Fibroblast of lung (primary cell): Measurements from ENCODE around the gene ZNF511. TPM values are rescaled to one million over a fixed set of nuclear protein-coding genes. Genes with fewer than 3 reads are reported as not detected.

ENCODE experiments used
- DNase-seq, 2 donors: peaks; one replicate each; pipeline versions ENCODE4 v3.0.0 to v3.0.0-alpha.2; 2010; ENCODE audit warnings: low read depth in 2 of 2
- H2AFZ ChIP-seq: 2 replicates; pipeline ENCODE4 v1.5.1; 2012; ENCODE audit warnings: low read length, control low read depth, inconsistent platforms
- H3K27ac ChIP-seq: 2 replicates; pipeline ENCODE4 v1.5.1; 2011; ENCODE audit warnings: low read length, control low read depth; ENCODE audit not compliant: insufficient read depth
- H3K27me3 ChIP-seq: 2 replicates; pipeline ENCODE4 v1.5.1; 2011; ENCODE audit warnings: mild to moderate bottlenecking, low read length; ENCODE audit not compliant: control insufficient read depth, insufficient read depth
- H3K36me3 ChIP-seq: 2 replicates; pipeline ENCODE4 v1.5.1; 2011; ENCODE audit warnings: low read length; ENCODE audit not compliant: control insufficient read depth, insufficient read depth
- H3K4me1 ChIP-seq: 2 replicates; pipeline ENCODE4 v1.5.1; 2011; ENCODE audit warnings: low read length; ENCODE audit not compliant: control insufficient read depth, insufficient read depth; ENCODE audit errors: extremely low read depth
- H3K4me2 ChIP-seq: 2 replicates; pipeline ENCODE4 v1.5.1; 2011; ENCODE audit warnings: low read length, control low read depth; ENCODE audit not compliant: insufficient read depth; ENCODE audit errors: extremely low read depth
- H3K4me3 ChIP-seq, 4 experiments: fragments of 200-600 bp in 1 of 4; sonication (generic) in 1 of 4; replicated peaks in 1 of 4; 2 replicates each; pipeline ENCODE4 v1.5.1; 2011 to 2016; ENCODE audit warnings: low read length in 4 of 4, low read depth in 3 of 4, mild to moderate bottlenecking in 3 of 4, control low read depth in 2 of 4, inconsistent platforms in 1 of 4, mixed read lengths in 1 of 4; ENCODE audit not compliant: insufficient read depth in 1 of 4; ENCODE audit errors: control extremely low read depth in 1 of 4
- H3K79me2 ChIP-seq: 2 replicates; pipeline ENCODE4 v1.5.1; 2012; ENCODE audit warnings: mild to moderate bottlenecking, low read length, inconsistent platforms; ENCODE audit not compliant: control insufficient read depth, insufficient read depth
- H3K9ac ChIP-seq: 2 replicates; pipeline ENCODE4 v1.5.1; 2011; ENCODE audit warnings: mild to moderate bottlenecking, low read length, control low read depth; ENCODE audit not compliant: insufficient read depth
- H3K9me3 ChIP-seq: 2 replicates; pipeline ENCODE4 v1.5.1; 2012; ENCODE audit warnings: low read depth, low read length; ENCODE audit not compliant: control insufficient read depth, insufficient read depth
- H4K20me1 ChIP-seq: 2 replicates; pipeline ENCODE4 v1.5.1; 2011; ENCODE audit warnings: low read length; ENCODE audit not compliant: control insufficient read depth, insufficient read depth; ENCODE audit errors: extremely low read depth
- EZH2 ChIP-seq: IDR thresholded peaks from 2 replicates; pipeline ENCODE4 v1.5.1; 2012; ENCODE audit warnings: low read length, control low read depth, mild to moderate bottlenecking; ENCODE audit errors: missing control alignments
- polyA plus RNA-seq, 2 donors: library from polyadenylated mRNA; depleted of rRNA in 1 of 2; stranded (reverse) in 1 of 2; unstranded in 1 of 2; fragments of >200 nt; gene quantifications; 2 replicates each; pipeline ENCODE4 v1.2.1, GENCODE V29; 2011 to 2012; ENCODE audit warnings: missing spikeins in 1 of 2
- total RNA-seq: library from RNA; depleted of rRNA; stranded (reverse); fragments of >200 nt; gene quantifications from 2 replicates; pipeline ENCODE4 v1.2.1, GENCODE V29; 2014
- TF ChIP-seq, protein P1 (sequence below), 2 donors: IDR thresholded peaks in 1 of 2; conservative IDR thresholded peaks in 1 of 2; 1 replicate in 1 of 2; 2 replicates in 1 of 2; pipeline ENCODE4 v1.5.1; 2011 to 2012; ENCODE audit warnings: low read length in 2 of 2, control low read depth in 1 of 2, inconsistent platforms in 1 of 2, low read depth in 1 of 2, mild to moderate bottlenecking in 1 of 2

The ZNF511 gene
- total and polyA plus RNA-seq, 2 donors (not counting 1 experiment from before 2014, with no cell fraction given): 18.5 to 27.7 TPM

DNA sequence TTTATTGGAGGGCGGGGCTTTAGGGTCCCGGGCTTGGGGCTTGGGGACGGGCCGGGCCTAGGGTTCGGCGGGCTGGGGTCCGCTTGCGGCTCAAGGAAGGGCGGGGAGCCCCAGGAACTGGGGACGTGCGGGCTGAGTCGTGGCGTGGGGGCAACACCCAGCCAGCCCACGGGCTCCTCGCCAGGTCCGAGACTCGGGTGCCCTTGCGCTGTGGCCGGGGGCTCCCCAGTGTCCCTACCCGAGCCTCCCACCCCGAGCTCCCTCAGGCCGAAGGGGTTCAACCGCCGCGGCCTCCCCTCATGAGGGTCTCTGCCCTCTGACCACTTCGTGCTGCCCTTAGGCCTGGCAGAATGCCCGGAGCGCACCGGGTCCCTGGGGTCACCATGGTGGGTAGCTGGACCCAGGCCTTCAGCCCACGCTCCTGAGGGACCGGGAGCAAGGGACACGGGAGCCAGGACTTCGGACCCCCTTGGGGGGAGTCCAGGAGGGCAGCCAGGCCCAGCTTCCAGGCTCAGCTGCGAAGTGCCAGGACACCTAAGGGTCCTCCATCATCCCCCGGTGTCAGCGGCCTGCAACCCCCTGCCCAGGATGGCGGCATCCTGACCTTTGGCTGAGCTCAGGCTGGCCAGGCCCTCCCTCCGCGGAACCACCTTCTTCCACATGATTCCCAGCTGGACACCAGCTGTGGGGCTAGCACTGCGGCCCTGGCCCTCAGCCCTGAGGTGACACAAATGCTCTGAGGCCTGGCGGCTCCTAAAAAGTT is 49.6 kb downstream of the ZNF511 start:
- Histone ChIP-seq H3K36me3 (peaks cover 3% of the 10 kb centered on the region), H3K4me3 (no peak overlapping the region), H3K9me3 (no peaks in the 10 kb centered on the region), H3K27ac (no peak overlapping the region), H3K9ac (no peak overlapping the region), H3K4me2 (no peak overlapping the region), H3K27me3 (no peaks in the 10 kb centered on the region), H2AFZ (peak overlapping the region; percentile 12), H4K20me1 (no peaks in the 10 kb centered on the region), H3K79me2 (no peaks in the 10 kb centered on the region), H3K4me1 (peaks cover 2% of the 10 kb centered on the region)
- TF ChIP-seq EZH2: no peak
- DNase-seq: no peak

DNA sequence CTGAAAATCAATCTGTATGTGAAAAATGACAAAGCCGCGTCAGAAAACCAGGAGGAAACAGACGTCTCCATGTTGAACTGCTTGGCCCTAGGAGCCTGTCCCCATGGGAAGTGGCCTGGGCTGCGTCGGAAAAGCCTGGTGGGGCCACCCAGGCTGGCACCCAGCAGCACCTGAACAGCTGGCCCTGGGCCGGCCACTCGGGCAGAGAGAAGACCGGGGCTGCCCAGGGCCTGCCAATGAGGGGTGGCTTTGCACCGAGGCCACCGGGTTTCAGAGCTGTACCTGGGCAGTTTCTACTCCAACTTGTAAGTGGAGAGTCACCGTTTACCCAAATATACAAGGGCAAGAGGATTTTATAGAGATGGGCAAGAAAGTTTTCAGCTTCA is 50.2 kb downstream of the ZNF511 start:
- Histone ChIP-seq H3K4me1 (peaks cover 2% of the 10 kb centered on the region), H3K4me3 (no peak overlapping the region), H3K27ac (no peak overlapping the region), H3K9ac (no peak overlapping the region), H3K27me3 (no peaks in the 10 kb centered on the region), H3K79me2 (no peaks in the 10 kb centered on the region), H3K9me3 (no peaks in the 10 kb centered on the region), H3K4me2 (no peak overlapping the region), H2AFZ (no peak overlapping the region), H3K36me3 (peaks cover 3% of the 10 kb centered on the region), H4K20me1 (no peaks in the 10 kb centered on the region)
- TF ChIP-seq, protein P1, sequence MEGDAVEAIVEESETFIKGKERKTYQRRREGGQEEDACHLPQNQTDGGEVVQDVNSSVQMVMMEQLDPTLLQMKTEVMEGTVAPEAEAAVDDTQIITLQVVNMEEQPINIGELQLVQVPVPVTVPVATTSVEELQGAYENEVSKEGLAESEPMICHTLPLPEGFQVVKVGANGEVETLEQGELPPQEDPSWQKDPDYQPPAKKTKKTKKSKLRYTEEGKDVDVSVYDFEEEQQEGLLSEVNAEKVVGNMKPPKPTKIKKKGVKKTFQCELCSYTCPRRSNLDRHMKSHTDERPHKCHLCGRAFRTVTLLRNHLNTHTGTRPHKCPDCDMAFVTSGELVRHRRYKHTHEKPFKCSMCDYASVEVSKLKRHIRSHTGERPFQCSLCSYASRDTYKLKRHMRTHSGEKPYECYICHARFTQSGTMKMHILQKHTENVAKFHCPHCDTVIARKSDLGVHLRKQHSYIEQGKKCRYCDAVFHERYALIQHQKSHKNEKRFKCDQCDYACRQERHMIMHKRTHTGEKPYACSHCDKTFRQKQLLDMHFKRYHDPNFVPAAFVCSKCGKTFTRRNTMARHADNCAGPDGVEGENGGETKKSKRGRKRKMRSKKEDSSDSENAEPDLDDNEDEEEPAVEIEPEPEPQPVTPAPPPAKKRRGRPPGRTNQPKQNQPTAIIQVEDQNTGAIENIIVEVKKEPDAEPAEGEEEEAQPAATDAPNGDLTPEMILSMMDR (conservative IDR thresholded peaks at IDR 0.05 in 1 of 2, IDR thresholded peaks at IDR 0.05 in 1 of 2; ENCODE audit: low read depth in 1 of 2, low read length in 2 of 2): no peak
- TF ChIP-seq EZH2: no peak
- no peak for DNase-seq

DNA sequence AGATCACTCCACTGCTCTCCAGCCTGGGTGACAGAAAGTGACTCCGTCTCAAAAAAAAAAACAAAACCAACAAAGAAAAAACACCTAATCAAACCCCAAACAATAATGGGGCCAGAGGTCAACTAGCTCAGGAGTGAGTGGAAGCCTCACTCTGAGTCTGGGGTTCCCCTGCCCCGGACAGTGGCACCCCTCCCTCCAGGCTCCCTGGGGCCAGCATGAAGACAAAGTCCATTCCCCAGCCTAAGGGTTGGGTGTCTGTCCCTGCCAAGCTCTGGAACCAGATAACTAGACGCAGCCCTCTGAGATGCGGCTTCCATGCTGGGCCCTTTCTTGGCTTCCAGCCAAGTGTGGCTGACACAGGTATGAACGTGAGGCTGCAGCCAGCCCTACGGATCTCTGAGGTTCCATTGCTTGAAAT is 50.8 kb downstream of the ZNF511 start:
- Histone ChIP-seq H3K4me3 (no peak overlapping the region), H2AFZ (no peak overlapping the region), H3K4me1 (peaks cover 2% of the 10 kb centered on the region), H3K9me3 (no peaks in the 10 kb centered on the region), H3K36me3 (peaks cover 3% of the 10 kb centered on the region), H4K20me1 (no peaks in the 10 kb centered on the region), H3K27ac (no peak overlapping the region), H3K4me2 (no peak overlapping the region), H3K79me2 (no peaks in the 10 kb centered on the region), H3K9ac (no peak overlapping the region), H3K27me3 (no peaks in the 10 kb centered on the region)
- TF ChIP-seq, protein P1 (conservative IDR thresholded peaks at IDR 0.05 in 1 of 2, IDR thresholded peaks at IDR 0.05 in 1 of 2; ENCODE audit: low read depth in 1 of 2, low read length in 2 of 2): no peak
- TF ChIP-seq EZH2: no peak
- no peak for DNase-seq
